GM19193 (cell line): ENCODE measurements around the gene SF3B1.
A peak's percentile ranks its signal among the peaks of the same experiment; 100 is the strongest.

Experiments used
- POLR2A ChIP-seq: IDR thresholded peaks from 4 replicates; pipeline ENCODE4 v1.6.1; 2011; ENCODE audit not compliant: insufficient read depth, insufficient read length; ENCODE audit errors: extremely low read depth

SF3B1 gene, protein sequence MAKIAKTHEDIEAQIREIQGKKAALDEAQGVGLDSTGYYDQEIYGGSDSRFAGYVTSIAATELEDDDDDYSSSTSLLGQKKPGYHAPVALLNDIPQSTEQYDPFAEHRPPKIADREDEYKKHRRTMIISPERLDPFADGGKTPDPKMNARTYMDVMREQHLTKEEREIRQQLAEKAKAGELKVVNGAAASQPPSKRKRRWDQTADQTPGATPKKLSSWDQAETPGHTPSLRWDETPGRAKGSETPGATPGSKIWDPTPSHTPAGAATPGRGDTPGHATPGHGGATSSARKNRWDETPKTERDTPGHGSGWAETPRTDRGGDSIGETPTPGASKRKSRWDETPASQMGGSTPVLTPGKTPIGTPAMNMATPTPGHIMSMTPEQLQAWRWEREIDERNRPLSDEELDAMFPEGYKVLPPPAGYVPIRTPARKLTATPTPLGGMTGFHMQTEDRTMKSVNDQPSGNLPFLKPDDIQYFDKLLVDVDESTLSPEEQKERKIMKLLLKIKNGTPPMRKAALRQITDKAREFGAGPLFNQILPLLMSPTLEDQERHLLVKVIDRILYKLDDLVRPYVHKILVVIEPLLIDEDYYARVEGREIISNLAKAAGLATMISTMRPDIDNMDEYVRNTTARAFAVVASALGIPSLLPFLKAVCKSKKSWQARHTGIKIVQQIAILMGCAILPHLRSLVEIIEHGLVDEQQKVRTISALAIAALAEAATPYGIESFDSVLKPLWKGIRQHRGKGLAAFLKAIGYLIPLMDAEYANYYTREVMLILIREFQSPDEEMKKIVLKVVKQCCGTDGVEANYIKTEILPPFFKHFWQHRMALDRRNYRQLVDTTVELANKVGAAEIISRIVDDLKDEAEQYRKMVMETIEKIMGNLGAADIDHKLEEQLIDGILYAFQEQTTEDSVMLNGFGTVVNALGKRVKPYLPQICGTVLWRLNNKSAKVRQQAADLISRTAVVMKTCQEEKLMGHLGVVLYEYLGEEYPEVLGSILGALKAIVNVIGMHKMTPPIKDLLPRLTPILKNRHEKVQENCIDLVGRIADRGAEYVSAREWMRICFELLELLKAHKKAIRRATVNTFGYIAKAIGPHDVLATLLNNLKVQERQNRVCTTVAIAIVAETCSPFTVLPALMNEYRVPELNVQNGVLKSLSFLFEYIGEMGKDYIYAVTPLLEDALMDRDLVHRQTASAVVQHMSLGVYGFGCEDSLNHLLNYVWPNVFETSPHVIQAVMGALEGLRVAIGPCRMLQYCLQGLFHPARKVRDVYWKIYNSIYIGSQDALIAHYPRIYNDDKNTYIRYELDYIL

DNA sequence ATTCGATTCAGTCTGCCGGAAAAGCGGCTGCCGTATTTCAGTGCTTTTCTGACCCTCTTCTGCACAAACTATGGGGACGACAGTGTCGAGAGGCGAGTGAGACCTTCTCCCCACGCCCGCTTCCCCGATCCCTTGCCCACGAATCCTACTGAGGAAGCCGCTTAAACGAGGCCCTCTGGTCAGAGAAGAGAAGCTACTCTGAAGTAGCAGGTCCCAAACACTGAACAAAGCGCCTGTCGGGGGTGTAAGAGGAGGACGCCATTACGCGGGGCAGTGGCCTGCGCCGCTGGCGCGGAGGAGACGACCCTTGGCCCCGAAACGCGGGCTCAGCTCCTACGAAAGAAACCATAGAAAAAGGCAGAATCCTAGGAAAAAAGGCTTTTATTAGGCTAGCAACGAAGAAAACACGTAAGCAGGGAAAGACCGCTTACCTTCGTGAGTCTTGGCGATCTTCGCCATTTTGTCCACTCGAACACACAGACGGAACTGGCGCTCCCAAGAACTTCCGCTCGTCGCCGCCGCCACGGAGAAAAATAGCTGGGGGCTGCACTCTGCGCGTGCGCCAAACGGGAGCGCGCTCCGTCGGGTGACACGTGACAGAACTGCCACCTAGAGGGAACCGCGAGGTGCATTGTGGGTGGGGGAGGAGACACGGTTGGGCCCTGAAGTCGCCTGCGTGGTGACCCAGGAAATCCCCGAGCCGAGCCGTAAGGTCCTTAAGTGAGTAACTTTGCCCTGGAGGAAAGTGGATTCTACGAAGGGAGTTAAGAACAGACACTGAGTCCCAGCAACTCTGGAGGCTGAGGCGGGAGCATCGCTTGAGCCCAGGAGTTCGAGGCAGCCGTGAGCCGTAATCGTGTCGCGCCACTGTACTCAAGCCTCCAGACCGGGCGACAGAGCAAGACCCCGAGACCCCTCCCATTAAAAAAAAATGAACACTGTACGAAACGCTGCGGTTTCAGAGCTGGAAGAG is at the start of gene SF3B1:
SF3B1 (minus strand) TSS at position 488 of the 973 bp plus-strand sequence; CDS start at position 459, 29 bp downstream.
- peak; percentile 92 for TF ChIP-seq POLR2A

DNA sequence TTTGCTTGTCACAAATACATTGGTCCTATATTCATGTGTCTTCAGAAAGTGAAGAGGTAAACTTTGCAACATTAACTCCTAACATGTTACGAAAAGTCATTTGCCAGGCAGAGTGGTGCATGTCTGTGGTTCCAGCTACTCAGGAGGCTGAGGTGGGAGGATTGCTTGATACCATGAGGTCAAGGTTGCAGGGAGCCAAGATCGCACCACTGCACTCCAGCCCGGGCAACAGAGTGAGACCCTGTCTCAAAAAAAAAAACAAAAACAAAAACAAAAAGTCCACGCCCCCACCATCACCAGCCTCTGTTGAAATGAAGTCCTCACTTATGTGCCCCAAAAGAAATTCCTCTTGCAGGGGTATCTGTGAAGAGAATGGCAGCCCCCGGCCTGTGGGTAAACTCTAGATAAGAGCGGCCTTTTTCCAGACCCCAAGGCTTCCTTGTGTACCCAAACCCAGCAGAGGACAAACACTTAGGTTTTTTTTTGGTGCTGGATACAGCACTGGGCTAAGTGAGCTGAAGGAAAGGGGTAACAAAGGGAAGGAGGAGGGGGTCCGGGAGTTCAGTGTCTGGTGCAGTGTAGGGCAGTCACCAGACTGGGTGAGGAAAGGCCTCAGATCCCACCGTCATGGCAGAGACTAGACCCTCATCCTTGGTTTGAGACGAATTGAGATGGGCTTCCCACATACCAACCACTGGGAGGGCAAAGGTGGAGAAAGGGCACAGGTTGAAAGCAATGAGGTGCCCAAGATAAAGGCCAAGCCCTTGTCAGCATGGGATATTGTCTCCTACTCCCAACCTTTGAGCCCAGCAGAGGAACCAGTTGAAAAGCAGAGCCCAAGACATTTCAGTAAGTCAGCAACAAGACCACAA is 45.6 kb upstream of the SF3B1 start:
- no peak for TF ChIP-seq POLR2A

DNA sequence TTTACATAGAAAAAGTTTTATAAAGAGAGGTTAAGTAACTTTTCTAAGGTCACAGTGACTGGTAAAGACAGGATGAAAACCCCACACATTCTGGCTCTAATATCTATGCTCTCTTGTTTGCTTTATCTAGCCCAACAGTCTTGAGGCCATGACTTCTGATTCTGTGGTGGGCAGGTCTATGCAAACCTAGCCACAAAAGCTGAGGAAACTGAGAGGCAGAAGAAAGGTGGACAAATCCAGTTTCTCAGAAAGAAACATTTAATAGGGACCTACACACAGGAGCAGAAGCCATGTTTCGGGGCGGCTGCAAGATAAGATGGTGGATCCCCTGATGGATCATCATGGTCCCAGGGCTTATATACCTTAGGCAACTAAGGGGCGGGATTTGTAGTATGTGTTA is 43.0 kb upstream of the SF3B1 start:
- no peak for TF ChIP-seq POLR2A

DNA sequence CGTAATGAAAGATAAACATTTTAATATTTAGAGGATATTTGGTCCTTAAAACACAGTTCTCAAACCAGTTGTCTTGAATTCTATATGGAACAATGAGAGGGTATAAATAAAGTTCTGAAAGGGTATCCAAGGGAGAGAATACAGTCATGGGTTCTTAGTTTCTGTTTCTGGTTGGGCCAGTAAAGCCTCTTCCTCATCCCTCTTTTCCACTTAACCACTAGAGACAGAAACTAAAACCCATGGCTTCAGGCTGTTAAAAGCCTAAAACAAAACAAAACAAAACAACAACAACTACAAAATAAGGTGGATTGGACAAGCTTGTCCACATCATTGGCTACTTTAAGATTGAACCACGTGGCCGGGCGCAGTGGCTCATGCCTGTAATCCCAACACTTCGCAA is 37.3 kb upstream of the SF3B1 start:
- TF ChIP-seq POLR2A: no peak

DNA sequence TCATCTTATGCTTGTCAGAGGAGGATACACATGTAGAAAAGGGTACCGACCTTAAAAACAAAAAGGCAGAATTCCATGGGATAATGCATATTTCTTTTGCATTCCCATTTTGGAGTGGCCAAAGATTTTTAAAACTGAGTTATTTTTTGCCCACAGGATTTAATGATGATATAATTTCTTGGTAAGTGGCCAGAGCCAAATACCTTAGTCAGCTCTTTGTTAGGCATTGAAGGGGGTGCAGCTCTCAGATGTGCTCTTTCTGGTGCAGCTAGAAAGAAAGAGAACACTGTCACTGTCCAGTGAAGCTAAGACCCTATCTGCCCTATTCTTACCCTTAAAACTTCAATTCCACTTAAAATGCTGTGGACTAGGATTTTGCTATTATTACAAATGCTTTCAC is 29.3 kb upstream of the SF3B1 start:
- no peak for TF ChIP-seq POLR2A

DNA sequence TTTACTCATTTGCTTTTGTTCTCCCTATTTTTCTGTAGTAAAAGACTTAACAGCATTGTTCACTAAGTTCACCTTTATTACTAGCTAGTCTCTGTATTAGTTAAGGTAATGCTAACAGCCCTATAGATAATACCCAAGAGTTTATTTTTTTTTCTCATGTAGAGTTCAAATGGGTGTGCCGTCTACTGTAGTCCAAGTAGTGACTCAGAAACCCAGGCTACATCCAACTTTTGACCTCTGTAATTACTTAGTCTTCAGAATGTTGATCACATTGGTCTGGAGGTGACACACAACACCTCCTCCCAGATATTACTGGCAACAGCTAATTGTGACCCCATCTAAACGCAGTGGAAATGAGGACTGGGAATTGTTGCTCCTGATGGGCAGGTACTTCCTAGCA is 26.2 kb upstream of the SF3B1 start:
- no peak for TF ChIP-seq POLR2A

DNA sequence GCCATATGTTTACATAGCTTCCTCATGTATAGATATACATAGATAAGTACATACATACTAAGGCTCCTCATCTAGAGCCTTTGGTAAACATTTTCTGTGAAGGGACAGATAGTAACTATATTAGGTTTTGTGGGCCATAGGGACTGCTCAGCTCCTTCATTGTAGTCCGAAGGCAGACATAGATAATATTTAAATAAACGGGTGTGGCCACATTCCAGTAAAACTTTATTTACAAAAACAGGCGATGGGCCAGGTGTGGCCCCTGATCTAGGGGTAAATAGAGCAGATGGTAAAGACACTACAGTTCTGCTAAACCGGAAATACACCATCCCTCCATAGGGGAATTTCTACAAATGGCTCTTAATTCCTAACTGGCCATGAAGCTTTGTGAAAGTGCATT is 25.8 kb upstream of the SF3B1 start:
- TF ChIP-seq POLR2A: no peak

DNA sequence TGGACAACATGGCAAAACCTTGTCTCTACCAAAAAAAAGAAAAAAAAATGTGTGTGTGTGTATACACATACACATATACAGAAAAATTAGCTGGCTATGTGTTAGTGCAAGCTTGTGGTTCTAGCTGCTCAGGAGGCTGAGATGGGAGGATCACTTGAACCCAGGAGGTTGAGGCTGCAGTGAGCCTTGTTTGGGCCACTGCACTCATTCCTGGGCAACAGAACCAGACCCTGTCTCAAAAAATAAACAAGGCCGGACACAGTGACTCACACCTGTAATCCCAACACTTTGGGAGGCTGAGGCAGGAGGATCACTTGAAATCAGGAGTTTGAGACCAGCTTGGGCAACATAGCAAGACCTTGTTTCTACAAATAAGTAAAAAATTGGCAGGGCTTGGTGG is 20.6 kb upstream of the SF3B1 start:
- TF ChIP-seq POLR2A: no peak

DNA sequence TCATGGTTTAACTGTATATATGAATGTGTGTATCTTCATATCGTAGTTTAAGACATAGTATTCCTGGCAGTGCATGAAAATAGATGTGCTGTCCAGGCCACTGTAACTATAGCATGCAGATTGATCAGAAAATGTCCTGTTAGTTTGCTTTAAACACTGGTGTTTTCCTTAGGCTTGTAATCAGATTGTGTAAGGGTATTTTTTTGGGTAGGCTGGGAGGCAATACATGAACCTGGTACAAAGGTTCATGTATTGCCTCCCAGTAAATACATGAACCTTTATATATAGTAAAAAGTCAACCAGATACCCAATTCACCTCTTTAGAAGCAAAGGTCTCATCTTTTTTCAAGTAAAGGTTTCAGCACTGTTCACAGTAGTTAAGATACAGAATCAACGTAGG is 20.1 kb upstream of the SF3B1 start:
- no peak for TF ChIP-seq POLR2A

DNA sequence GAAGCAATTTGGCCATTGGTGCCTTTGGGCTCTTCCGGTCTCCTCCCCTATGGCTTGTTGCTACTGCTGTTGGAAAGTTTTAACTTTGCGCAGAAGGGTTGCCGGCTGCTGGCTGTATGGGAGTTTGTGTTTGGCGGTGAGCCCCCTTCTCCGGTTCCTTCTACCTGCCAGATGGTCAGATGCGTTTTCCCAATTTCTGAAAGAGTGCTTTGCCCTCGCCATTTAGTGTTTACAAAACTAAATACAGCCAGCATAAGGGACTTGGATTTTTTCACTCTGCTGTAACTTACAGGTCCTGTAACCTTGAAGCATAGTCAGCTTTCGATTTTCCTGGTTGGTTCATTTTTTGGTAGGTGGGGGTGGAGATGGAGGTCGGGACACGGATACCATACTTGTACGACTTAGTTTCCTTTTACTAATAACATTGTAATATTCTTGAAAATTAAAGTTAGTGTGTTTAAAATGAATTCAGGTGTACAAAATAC is 19.1 kb upstream of the SF3B1 start:
- no peak for TF ChIP-seq POLR2A

DNA sequence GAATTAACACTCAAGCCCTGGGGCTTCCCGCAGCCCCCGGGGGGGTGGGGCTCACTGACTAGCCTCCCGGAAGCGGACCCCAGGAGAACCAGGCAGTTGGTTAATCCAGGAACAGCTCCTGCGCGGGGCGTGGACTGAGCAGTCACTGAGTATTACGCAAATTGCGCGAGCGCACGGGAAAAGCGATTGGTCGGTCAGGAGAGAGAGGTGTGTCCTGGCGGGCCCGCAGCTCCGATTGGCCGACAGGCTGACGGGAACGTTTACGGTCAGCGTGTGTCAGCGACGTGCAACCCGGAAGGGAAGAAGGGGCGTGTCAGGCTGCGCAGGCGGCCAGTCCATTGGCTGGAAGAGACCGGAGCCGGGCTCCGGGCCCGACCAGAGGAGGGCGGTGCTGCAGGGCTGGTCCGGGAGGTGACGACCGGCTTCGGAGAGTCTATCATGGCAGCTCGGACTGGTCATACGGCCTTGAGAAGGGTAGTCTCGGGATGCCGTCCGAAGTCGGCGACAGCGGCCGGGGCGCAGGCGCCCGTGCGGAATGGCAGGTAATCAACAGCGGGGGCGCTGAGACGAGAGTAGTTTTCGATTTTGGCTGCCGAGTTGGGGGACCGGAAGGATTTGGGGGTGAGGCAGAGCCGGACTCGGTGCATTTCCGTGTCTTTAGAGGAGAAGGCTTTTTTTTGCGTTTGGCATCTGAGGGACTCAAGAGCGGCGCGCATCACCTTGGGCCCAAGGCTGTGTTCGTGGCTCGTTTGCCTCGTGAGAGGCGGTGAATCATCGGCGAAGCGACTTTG is 18.5 kb upstream of the SF3B1 start, which contains the start of gene COQ10B:
COQ10B (plus strand) TSS at position 430 of the 791 bp plus-strand sequence; CDS start at position 439, 9 bp downstream.
- peak; percentile 92 for TF ChIP-seq POLR2A

DNA sequence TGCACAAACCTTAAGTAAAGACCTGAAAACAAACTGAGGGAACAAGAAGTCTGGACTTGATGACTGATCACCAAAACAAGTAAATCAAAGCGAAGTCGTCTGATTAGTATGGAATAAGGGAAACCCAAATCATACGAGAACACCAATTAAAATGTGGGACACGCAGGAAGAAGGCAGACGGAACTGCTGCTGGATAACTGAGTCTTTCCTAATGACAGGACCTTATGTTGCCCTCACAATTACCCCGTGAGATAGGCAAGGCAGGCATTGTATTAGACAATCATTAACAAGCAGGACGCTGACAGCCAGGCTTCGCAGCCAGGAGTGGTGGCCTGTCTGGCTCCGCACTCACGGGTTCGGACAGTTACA is 17.9 kb upstream of the SF3B1 start:
- TF ChIP-seq POLR2A: no peak

DNA sequence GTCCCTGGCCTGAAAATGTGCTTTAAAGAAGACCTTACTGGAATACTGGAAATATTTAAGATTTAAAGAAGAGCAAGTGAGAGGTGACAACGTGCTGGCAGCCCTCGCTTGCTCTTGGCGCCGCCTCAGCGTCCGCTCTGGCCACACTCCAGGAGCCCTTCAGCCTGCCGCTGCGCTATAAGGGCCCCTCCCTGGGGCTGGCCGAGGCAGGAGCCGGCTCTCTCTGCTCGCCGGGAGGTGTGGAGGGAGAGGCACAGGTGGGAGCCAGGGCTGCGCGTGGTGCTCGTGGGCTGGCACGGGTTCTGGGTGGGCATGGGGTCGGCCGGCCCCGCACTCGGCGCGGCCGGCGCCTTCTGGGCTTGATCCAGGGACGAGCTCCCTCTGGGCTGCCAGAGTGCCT is 15.6 kb upstream of the SF3B1 start:
- TF ChIP-seq POLR2A: no peak

DNA sequence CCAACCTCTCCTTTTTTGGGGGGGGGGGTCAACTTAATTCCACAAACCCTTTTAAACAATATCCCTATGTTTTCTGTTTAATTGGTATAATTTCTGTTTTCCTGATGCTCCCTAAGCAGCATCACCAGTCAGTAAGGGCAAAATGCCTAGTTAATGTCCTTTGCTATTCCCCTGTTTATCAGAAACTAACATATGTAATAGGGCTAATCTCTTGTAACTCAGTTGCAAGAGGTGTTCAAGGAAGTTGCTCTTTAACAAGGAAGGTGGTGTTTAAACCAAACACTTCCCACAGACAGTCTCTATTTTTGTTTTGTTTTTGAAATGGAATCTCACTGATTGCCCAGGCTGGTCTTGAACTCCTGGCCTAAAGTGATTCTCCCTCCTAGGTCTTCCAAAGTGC is 12.0 kb upstream of the SF3B1 start:
- no peak for TF ChIP-seq POLR2A
